HL-60 (cell line): Measurements from ENCODE around the gene ATXN1L.

Experiments used
- DNase-seq, 2 experiments: peaks; one replicate each; pipeline ENCODE4 v3.0.0-alpha.2; 2010 to 2020; ENCODE audit warnings: low read depth in 1 of 2, low spot score in 1 of 2
- H3K27ac ChIP-seq: fragments of 250-450 bp; sonication (Bioruptor Pico); replicated peaks from 2 replicates; pipeline ENCODE4 v1.5.1; 2020; ENCODE audit warnings: mild to moderate bottlenecking, moderate library complexity
- H3K27me3 ChIP-seq: fragments of 250-450 bp; sonication (Bioruptor Pico); 2 replicates; pipeline ENCODE4 v1.5.1; 2021; ENCODE audit warnings: mild to moderate bottlenecking, moderate library complexity; ENCODE audit not compliant: insufficient read depth, poor library complexity, severe bottlenecking
- H3K4me3 ChIP-seq: replicated peaks from 2 replicates; pipeline ENCODE4 v1.5.1; 2011; ENCODE audit warnings: mild to moderate bottlenecking, control low read depth, low read length; ENCODE audit not compliant: insufficient read depth
- GABPA ChIP-seq: IDR thresholded peaks from 2 replicates; pipeline ENCODE4 v1.6.1; 2012; ENCODE audit warnings: low read depth
- POLR2AphosphoS5 ChIP-seq: IDR thresholded peaks from 2 replicates; pipeline ENCODE4 v1.6.1; 2012; ENCODE audit warnings: low read depth
- SPI1 ChIP-seq: IDR thresholded peaks from 2 replicates; pipeline ENCODE4 v1.6.1; 2012; ENCODE audit warnings: low read depth, mild to moderate bottlenecking, borderline replicate concordance
- TF ChIP-seq, protein P1 (sequence below): IDR thresholded peaks from one replicate; pipeline ENCODE4 v1.5.1; 2011; ENCODE audit warnings: low read length, control low read depth, inconsistent platforms; ENCODE audit not compliant: insufficient read depth
- TF ChIP-seq, protein P2 (sequence below): IDR thresholded peaks from 2 replicates; pipeline ENCODE4 v1.6.1; 2012; ENCODE audit warnings: low read depth; ENCODE audit not compliant: insufficient replicate concordance

The ATXN1L gene

DNA sequence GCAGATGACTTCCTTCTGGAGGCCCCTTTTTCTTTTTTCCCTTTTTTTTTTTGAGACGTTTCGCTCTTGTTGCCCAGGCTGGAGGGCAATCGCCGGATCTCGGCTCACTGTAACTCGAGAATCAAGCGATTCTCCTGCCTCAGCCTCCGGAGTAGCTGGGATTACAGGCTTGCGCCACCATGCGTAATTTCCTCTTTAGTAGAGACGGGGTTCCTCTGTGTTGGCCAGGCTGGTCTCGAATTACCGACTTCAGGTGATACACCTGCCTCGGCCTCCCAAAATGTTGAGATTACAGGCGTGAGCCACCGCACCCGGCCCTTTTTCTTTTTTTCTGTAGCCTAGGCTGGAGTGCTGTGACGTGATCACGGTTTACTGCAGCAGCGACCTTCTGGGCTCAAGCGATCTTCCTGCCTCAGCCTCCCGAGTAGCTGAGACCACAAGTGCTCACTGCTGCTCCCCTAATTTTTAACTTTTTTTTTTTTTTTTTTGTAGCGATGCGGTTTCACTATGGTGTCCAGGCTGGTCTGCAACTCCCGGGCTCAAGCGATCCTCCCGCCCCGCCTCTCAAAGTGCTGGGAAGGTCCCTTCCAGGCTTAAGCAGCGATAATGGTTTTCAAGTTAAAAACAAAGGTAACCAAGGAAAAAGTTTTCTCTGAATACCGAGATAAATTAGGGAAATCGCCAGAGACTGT lies 48.6 kb downstream of the ATXN1L start:
- Histone ChIP-seq H3K4me3 (peak overlapping the region; percentile 93), H3K27me3 (no peaks in the 10 kb centered on the region), H3K27ac (peak overlapping the region; percentile 84)
- TF ChIP-seq, protein P1, sequence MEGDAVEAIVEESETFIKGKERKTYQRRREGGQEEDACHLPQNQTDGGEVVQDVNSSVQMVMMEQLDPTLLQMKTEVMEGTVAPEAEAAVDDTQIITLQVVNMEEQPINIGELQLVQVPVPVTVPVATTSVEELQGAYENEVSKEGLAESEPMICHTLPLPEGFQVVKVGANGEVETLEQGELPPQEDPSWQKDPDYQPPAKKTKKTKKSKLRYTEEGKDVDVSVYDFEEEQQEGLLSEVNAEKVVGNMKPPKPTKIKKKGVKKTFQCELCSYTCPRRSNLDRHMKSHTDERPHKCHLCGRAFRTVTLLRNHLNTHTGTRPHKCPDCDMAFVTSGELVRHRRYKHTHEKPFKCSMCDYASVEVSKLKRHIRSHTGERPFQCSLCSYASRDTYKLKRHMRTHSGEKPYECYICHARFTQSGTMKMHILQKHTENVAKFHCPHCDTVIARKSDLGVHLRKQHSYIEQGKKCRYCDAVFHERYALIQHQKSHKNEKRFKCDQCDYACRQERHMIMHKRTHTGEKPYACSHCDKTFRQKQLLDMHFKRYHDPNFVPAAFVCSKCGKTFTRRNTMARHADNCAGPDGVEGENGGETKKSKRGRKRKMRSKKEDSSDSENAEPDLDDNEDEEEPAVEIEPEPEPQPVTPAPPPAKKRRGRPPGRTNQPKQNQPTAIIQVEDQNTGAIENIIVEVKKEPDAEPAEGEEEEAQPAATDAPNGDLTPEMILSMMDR: no peak
- peak; percentile 18; the same call in 1 of the 2 replicates for TF ChIP-seq SPI1
- DNase-seq: peak in 1 of 2 experiments; percentile 83

DNA sequence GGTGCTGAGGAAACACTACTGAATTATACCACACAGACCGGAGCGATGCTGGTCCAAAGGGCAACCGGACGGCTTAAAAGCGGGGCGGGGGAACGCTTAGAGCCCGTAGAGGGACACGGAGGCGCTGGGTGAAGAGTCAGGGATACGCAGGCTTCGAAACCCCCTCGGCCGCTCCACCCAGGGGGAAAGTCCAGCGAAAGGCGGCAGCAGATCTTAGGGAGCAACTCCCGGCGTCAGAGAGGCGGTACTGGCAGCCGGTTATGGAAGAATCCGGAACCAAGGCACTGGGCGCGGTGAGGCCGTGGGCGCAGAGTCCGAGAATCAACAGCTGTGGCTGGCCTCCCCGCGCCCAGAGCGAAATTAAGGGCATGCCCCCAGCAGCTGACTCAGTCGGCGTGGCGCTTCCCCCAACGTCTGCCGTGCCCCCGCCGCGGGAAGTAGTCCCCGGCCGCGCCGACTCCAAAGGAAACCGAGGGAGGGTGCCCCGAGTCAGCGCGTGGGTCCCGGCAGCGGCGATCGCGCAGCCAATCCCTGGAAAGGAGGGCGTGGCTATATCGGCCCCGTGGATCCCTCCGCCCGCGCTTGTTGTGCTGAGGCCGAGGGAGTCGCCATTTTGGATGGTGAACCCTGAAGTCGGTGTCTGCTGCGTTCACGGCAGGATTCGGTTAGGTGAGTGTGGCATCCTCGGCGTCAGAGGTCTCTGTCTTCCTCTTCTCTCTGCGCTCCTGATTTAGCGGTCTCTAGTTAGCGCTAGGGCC lies 49.3 kb downstream of the ATXN1L start, which contains the start of gene IST1:
Gene IST1 (plus strand): TSS at position 611 of the 758 bp plus-strand sequence. CDS start 20,110 bp downstream, outside the sequence.
- peak within 1 kb of the TSS; percentile 93 for H3K4me3 ChIP-seq
- DNase-seq: peak; percentile 95 to 98
- no peaks in the 10 kb centered on the region for H3K27me3 ChIP-seq
- peak within 1 kb of the TSS; percentile 84 for H3K27ac ChIP-seq
- TF ChIP-seq GABPA (no peak), SPI1 (0 out of 2 replicates have a peak, but pooled peaks have one; percentile 8), POLR2AphosphoS5 (peak; percentile 88)
- TF ChIP-seq, protein P2, sequence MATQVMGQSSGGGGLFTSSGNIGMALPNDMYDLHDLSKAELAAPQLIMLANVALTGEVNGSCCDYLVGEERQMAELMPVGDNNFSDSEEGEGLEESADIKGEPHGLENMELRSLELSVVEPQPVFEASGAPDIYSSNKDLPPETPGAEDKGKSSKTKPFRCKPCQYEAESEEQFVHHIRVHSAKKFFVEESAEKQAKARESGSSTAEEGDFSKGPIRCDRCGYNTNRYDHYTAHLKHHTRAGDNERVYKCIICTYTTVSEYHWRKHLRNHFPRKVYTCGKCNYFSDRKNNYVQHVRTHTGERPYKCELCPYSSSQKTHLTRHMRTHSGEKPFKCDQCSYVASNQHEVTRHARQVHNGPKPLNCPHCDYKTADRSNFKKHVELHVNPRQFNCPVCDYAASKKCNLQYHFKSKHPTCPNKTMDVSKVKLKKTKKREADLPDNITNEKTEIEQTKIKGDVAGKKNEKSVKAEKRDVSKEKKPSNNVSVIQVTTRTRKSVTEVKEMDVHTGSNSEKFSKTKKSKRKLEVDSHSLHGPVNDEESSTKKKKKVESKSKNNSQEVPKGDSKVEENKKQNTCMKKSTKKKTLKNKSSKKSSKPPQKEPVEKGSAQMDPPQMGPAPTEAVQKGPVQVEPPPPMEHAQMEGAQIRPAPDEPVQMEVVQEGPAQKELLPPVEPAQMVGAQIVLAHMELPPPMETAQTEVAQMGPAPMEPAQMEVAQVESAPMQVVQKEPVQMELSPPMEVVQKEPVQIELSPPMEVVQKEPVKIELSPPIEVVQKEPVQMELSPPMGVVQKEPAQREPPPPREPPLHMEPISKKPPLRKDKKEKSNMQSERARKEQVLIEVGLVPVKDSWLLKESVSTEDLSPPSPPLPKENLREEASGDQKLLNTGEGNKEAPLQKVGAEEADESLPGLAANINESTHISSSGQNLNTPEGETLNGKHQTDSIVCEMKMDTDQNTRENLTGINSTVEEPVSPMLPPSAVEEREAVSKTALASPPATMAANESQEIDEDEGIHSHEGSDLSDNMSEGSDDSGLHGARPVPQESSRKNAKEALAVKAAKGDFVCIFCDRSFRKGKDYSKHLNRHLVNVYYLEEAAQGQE: peak; percentile 39

DNA sequence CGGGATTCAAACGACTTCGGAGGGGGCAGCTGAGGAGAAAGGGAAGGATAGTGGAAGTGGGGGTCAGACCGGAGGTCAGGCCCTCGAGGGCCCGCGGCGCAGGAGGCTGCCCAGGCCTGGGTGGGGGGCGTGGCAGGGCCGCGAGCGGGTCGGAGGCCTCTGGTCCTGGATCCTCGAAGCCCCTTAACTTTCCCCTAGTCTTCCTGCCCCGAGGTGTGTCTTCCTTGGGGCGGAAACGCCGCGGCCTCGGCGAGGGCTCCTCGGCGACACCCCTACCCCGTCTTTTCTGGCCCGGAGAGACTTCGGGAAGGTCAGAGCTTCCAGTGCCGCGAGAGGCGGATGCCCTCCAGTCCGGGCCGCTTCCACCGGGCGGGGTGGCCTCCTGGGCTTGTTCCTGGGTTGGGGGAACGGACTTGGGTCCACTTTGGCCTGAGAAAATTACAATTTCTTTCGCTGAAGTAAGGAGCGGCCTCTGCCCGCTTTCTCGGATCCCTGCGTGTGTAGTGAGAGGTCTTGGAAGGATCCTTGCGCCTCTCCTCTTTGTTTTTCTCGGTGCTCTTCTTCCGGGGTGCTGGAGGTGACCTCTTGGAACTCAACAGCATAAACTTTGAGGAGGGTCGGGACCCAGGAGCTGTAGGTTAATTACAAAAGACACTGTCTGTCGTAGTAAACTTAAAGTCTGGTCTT lies 50.0 kb downstream of the ATXN1L start:
- Histone ChIP-seq H3K27ac (peak overlapping the region; percentile 84), H3K4me3 (peak overlapping the region; percentile 93), H3K27me3 (no peaks in the 10 kb centered on the region)
- DNase-seq: peak; percentile 37 to 41
- TF ChIP-seq GABPA (no peak), POLR2AphosphoS5 (peak; percentile 9; the same call in 1 of the 2 replicates)
- TF ChIP-seq, protein P2: peak; percentile 4

DNA sequence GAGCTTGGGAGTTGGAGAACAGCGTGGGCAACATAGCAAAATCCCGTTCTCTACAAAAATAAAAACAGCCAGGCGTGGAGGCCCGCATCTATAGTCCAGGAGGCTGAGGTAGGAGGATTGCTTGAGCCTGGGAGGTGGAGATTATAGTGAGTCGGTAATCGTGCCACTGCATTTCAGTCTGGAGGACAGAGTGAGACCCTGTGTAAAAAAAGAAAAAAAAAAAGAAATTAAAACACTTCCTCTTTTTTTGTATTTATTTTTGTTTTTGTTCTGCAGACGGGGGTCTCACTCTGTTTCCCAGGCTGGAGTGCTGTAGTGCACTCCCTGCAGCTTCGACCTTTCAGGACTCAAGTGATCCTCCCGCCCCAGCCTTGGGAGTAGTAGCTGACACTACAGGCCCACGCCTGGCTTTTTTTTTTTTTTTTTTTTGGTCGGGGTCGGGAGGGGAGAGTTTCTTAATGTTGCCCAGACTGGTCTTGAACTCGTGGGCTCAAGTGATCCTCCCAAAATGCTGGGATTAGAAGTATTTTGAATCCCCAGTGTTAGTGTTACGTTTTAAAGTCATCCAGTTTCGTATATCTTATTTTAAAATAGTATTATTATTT lies 51.1 kb downstream of the ATXN1L start:
- no peak for DNase-seq
- Histone ChIP-seq H3K27ac (peak overlapping the region; percentile 84), H3K27me3 (no peaks in the 10 kb centered on the region), H3K4me3 (peak overlapping the region; percentile 93)
- TF ChIP-seq, protein P1: no peak
- TF ChIP-seq SPI1: peak; percentile 75
